ENCODE results near the gene DRAXIN. TPM values are rescaled to one million over a fixed set of nuclear protein-coding genes. Genes with fewer than 3 reads are reported as not detected.

The DRAXIN gene
- total RNA-seq, 1 donor from 2014 or later = not detected

DNA sequence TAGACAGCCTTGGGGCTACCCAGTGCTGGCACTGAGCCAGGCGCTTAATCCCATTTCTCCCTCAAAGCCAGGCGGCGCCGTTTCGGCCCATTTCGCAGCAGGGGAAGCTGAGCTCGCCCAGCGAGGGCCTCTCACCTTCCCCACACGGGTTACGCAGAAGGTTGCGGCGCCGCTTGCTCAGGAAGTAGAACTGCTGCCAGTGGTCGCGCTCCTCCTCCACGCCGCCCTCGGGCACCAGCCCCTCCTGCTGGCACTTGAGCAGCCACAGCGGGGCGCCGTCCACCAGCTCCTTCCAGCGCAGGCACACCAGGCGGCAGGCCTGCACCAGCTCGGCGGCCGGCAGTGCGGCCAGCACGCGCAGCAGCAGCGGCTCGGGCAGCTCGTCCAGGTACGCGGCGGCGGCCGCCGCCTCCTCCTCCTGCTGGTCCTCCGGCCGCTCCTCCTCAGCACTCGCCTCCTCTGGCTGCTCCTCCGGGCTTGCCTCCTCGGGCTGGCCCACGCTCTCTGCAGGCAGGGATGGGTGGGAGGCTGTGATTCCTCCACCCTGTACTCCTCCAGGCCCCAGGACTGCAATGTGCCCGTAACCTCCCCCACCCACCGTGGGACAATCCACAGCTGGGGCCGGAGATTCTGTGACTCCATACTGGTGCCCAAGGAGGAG lies 41.0 kb upstream of the DRAXIN start:
- intact Hi-C loops (cut with micrococcal nuclease) = loop anchor here (1.0 to 2.0 kb wide), 2 partner anchors 60 to 69 kb away; no protein-coding TSS in a partner anchor
- peak overlapping the region; percentile 50 for H3K4me3 Mint-ChIP-seq
- peaks cover 21% of the 10 kb centered on the region for H3K27me3 Mint-ChIP-seq
- peak; percentile 92 for DNase-seq
- H3K36me3 Mint-ChIP-seq (ENCODE audit: low read depth) = no peaks in the 10 kb centered on the region
- H3K9me3 Mint-ChIP-seq = no peaks in the 10 kb centered on the region
- H3K4me1 Mint-ChIP-seq = peaks cover 12% of the 10 kb centered on the region
- H3K27ac Mint-ChIP-seq = no peak overlapping the region

DNA sequence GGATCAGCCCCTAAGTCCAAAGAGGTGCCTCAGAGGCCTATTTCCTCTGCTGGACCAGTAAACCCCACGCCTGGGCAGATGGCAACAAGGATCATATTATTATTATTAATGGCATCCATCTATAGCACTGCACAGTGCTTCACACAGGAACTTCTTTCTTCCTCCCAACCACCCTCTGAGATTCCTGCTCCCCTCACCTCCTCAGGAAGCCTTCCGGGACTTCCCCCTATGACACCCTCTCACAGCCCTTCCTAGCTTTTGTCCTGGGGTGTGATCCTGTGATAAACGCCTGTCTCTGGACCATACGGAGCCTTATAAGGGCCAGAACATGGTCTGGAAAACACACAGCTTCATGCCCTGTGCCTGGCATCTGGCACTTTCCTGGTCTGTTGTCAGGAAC lies 40.5 kb upstream of the DRAXIN start:
- intact Hi-C loops (cut with micrococcal nuclease) = loop anchor here (2.0 kb wide), 1 partner anchor 60 kb away; no protein-coding TSS in a partner anchor
- Mint-ChIP-seq H3K9me3 (no peaks in the 10 kb centered on the region), H3K4me1 (peaks cover 16% of the 10 kb centered on the region), H3K27me3 (peaks cover 21% of the 10 kb centered on the region), H3K4me3 (peak overlapping the region; percentile 50), H3K36me3 (ENCODE audit: low read depth) (peaks cover under 1% of the 10 kb centered on the region), H3K27ac (no peak overlapping the region)
- DNase-seq = no peak

DNA sequence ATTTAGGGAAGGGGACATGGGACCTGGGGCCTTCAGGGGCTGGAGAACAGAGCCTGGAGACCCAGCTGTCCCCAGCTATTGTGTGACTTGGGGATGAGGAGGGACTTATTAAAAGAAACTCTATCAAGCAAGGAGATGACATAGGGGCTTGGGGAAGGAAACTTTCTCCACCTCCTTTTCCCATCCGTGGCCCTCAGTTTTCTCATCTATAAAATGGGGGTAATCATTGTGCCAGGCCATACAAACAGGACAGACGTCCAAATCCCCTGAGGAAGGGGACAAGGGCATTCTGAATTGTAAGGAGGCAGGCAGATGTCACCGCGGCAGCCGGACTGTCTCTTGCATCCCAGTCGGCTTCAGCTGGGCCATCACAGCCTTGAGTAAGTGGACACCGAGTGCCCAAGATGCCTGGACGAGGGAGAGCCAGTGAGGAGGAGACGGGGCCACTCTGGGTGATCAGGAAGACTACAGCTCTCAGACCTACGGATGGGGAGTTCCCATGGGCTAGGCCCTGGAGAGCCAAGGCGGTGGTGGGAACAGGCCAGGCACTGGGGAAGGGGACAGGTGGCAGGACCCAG lies 39.2 kb upstream of the DRAXIN start:
- intact Hi-C loops (cut with micrococcal nuclease) = no loop called here

DNA sequence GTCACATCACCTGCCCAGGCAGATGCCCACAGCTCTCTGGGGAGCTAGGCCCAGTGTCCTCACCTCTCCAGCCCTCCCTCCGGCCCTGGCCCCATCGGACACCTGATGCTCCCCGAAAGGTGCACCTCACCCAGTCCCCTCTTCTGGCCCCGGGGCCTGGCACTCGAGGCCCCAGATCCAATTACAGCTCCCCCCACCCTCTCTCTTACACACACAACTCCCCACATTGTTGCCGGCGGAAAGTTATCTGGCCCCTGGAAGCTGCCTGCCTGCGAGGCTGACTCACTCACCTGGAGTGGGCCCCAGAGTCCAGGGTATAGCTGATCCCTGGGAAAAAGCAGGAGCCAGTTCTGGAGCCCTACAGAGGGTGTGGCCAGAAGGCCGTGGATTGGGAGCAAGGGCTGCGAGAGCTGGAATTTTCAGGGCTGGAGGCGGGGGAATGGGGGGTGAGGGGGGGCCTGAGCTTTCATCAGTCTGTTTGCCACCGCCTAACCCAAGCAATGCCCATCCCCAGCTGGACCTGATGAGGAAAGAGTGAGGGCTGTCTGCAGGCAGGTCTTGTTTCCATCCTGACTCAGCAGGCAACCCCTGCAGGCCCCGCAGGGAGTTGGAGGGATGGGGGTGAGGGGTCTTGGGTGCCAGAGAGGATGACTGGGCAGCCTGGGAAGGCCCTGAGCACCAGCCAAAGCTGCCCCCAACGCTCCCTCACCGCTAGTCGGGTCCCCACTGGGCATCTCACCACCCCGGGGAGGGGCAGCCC lies 38.2 kb upstream of the DRAXIN start:
- Mint-ChIP-seq H3K27ac (no peak overlapping the region), H3K9me3 (no peaks in the 10 kb centered on the region), H3K4me3 (peak overlapping the region; percentile 30), H3K36me3 (ENCODE audit: low read depth) (peaks cover 4% of the 10 kb centered on the region), H3K4me1 (peaks cover 16% of the 10 kb centered on the region), H3K27me3 (peaks cover 16% of the 10 kb centered on the region)
- no peak for DNase-seq
- intact Hi-C loops (cut with micrococcal nuclease) = no loop called here

More for the DNA sequence above, 39.2 kb upstream of the DRAXIN start:
- H3K36me3 Mint-ChIP-seq (ENCODE audit: low read depth) = peaks cover 1% of the 10 kb centered on the region
- H3K4me3 Mint-ChIP-seq = no peak overlapping the region
- peaks cover 16% of the 10 kb centered on the region for H3K4me1 Mint-ChIP-seq
- DNase-seq = no peak
- H3K27me3 Mint-ChIP-seq = peaks cover 16% of the 10 kb centered on the region
- no peak overlapping the region for H3K27ac Mint-ChIP-seq
- H3K9me3 Mint-ChIP-seq = no peaks in the 10 kb centered on the region

GRCh38 chr1:11653861-11654136 lies 37.7 kb upstream of the DRAXIN start:
- H3K9me3 Mint-ChIP-seq = no peaks in the 10 kb centered on the region
- H3K27me3 Mint-ChIP-seq = peaks cover 16% of the 10 kb centered on the region
- H3K36me3 Mint-ChIP-seq (ENCODE audit: low read depth) = peaks cover 4% of the 10 kb centered on the region
- no peak for DNase-seq
- H3K4me1 Mint-ChIP-seq = peaks cover 15% of the 10 kb centered on the region
- H3K4me3 Mint-ChIP-seq = peak overlapping the region; percentile 30
- no peak overlapping the region for H3K27ac Mint-ChIP-seq
- intact Hi-C loops (cut with micrococcal nuclease) = loop anchor here (2.0 kb wide), 1 partner anchor 27 kb away; the partner anchor contains the start of gene MAD2L2

- Mint-ChIP-seq H3K27ac (no peak within 1 kb of the TSS), H3K9me3 (no peaks in the 10 kb centered on the region), H3K27me3 (peaks cover 16% of the 10 kb centered on the region)
These were observed 37.2 kb upstream of the DRAXIN start, which contains the start of the genes FBXO2 and FBXO44 for GRCh38 chr1:11654137-11654938. Gene FBXO2 (minus strand): TSS chr1:11654429. CDS start chr1:11654340, 89 bp downstream. Gene FBXO44 (plus strand): TSS chr1:11654877. CDS start chr1:11655836, 959 bp downstream.

DNA sequence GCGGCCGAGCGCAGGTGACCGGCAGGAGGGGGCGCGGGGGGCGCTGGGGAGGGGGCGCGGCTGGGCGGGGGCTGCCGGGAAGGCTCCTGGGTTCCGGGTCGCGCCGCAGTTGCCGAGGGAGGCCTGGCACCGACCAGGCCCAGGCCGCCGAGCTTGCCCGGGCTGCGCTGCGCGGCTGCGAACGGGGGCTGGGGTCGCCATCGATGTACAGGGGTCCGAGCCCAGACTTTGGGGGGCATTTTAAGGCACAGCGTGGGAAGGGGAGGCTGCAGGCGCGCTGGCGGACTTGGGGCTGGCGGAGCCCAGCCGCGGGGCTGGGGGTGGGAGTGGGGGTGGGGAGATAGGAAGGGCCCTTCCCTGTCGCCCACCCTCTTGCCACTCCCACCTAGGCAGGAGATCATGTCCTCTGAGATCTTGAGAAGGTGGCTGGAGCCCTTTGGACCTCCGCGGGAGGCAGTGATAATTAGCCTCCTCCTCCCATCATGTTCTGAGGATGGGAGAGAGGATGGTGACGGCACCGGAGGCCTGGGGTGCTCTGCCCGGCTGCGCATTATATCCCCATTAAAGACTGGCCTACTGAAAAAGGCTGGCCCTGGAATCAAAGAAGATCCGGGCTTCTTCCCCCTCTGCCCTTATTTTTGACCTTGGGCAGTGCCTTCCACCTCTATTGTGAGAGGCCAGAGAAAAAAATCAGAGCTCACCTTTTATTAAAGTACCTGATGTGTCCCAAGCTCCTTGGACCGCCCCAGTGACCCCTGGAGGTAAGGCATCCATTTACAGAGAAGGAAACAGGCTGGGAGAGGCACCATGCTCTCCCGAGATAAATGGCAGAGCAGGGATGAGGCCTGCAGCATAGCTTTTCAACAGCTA lies 36.3 kb upstream of the DRAXIN start:
- Mint-ChIP-seq H3K4me3 (peak overlapping the region; percentile 77), H3K27ac (no peak overlapping the region), H3K9me3 (no peaks in the 10 kb centered on the region), H3K4me1 (peaks cover 11% of the 10 kb centered on the region), H3K27me3 (peaks cover 13% of the 10 kb centered on the region), H3K36me3 (ENCODE audit: low read depth) (peaks cover 4% of the 10 kb centered on the region)
- intact Hi-C loops (cut with micrococcal nuclease) = loop anchor here (2.0 kb wide), 1 partner anchor 26 kb away; the partner anchor contains the start of gene MAD2L2
- DNase-seq = no peak

More at GRCh38 chr1:11654137-11654938, 37.2 kb upstream of the DRAXIN start, which contains the start of the genes FBXO2 and FBXO44:
- H3K36me3 Mint-ChIP-seq (ENCODE audit: low read depth) = peaks cover 4% of the 10 kb centered on the region
- peak; percentile 89 for DNase-seq
- peak within 1 kb of the TSS; percentile 77 for H3K4me3 Mint-ChIP-seq
- H3K4me1 Mint-ChIP-seq = peaks cover 15% of the 10 kb centered on the region
- intact Hi-C loops (cut with micrococcal nuclease) = loop anchor here (2.0 kb wide), 1 partner anchor 26 kb away; the partner anchor contains the start of gene MAD2L2

DNA sequence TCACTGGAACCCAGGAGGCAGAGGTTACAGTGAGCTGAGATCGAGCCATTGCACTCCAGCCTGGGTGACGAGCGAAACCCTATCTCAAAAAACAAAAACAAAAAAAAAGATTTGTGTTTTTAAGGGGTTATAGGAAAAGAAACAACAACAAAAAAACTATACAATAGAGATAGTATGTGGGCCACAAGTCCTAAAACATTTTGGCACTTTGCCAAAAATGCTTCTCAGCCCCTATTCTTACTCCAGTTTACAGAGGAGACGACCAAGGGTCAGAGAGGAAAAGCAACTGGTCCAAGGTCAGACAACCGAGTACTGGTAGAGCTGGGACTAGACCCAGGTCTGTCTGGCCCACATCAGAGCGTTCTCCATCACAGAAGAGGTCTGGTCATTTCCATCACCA lies 33.9 kb upstream of the DRAXIN start:
- Mint-ChIP-seq H3K36me3 (ENCODE audit: low read depth) (peaks cover 15% of the 10 kb centered on the region), H3K4me3 (no peak overlapping the region), H3K4me1 (peaks cover 11% of the 10 kb centered on the region), H3K27me3 (no peaks in the 10 kb centered on the region), H3K27ac (no peak overlapping the region), H3K9me3 (no peaks in the 10 kb centered on the region)
- intact Hi-C loops (cut with micrococcal nuclease) = no loop called here
- DNase-seq = no peak

DNA sequence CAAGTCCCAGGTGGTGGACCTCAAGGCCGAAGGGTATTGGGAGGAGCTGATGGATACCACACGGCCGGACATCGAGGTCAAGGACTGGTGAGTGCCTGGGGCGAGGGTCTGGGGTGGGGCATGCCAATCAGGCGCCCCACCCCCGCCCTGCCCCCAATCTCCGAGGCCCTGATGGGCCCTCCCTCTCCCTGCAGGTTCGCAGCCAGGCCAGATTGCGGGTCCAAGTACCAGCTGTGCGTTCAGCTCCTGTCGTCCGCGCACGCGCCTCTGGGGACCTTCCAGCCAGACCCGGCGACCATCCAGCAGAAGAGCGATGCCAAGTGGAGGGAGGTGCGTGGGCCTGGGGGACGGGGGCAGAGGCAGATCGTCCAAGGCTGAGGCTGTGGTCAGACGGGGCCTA lies 33.0 kb upstream of the DRAXIN start:
- intact Hi-C loops (cut with micrococcal nuclease) = no loop called here
- Mint-ChIP-seq H3K36me3 (ENCODE audit: low read depth) (peaks cover 17% of the 10 kb centered on the region), H3K27me3 (no peaks in the 10 kb centered on the region), H3K4me3 (no peak overlapping the region), H3K4me1 (peaks cover 11% of the 10 kb centered on the region), H3K27ac (no peak overlapping the region), H3K9me3 (no peaks in the 10 kb centered on the region)
- DNase-seq = no peak

DNA sequence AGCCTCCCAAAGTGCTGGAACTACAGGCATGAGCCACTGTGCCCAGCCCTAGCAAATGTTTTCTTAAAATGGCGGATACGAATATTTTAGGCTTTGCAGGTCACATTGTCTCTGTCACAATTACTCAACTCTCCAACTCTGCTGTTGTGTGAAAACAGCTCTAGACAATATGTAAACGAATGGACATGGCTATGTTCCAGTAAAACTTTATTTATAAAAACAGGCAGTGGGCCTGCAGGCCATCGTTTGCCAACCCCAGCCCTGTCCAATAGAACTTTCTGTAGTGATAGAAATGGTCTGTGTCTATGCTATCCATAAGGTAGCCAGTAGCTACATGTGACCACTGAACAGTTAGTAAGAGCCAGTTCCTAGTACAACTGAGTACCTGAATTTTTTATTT lies 31.8 kb upstream of the DRAXIN start:
- no peak for DNase-seq
- intact Hi-C loops (cut with micrococcal nuclease) = loop anchor here (5.0 kb wide), 1 partner anchor 78 kb away; the partner anchor contains the start of gene AGTRAP
- Mint-ChIP-seq H3K27me3 (no peaks in the 10 kb centered on the region), H3K9me3 (no peaks in the 10 kb centered on the region), H3K4me3 (no peak overlapping the region), H3K4me1 (peaks cover 11% of the 10 kb centered on the region), H3K27ac (no peak overlapping the region), H3K36me3 (ENCODE audit: low read depth) (peaks cover 17% of the 10 kb centered on the region)

DNA sequence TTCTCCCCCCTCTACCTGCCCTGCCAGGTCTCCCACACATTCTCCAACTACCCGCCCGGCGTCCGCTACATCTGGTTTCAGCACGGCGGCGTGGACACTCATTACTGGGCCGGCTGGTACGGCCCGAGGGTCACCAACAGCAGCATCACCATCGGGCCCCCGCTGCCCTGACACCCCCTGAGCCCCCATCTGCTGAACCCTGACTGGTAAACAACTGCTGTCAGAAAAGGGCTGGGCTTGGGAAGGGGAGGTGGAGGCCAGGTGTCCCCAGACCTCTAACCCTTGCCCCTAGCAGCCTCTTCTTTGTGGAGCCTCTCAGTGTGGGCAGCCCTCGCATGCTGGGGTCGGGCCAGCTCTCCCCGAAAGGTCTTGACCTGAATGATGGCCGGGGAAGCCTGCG lies 30.4 kb upstream of the DRAXIN start:
- Mint-ChIP-seq H3K27ac (no peak overlapping the region), H3K4me1 (peaks cover 7% of the 10 kb centered on the region), H3K9me3 (no peaks in the 10 kb centered on the region), H3K4me3 (no peak overlapping the region), H3K27me3 (no peaks in the 10 kb centered on the region), H3K36me3 (ENCODE audit: low read depth) (peaks cover 15% of the 10 kb centered on the region)
- no peak for DNase-seq
- intact Hi-C loops (cut with micrococcal nuclease) = loop anchor here (5.0 kb wide), 1 partner anchor 76 kb away; the partner anchor contains the start of gene AGTRAP

DNA sequence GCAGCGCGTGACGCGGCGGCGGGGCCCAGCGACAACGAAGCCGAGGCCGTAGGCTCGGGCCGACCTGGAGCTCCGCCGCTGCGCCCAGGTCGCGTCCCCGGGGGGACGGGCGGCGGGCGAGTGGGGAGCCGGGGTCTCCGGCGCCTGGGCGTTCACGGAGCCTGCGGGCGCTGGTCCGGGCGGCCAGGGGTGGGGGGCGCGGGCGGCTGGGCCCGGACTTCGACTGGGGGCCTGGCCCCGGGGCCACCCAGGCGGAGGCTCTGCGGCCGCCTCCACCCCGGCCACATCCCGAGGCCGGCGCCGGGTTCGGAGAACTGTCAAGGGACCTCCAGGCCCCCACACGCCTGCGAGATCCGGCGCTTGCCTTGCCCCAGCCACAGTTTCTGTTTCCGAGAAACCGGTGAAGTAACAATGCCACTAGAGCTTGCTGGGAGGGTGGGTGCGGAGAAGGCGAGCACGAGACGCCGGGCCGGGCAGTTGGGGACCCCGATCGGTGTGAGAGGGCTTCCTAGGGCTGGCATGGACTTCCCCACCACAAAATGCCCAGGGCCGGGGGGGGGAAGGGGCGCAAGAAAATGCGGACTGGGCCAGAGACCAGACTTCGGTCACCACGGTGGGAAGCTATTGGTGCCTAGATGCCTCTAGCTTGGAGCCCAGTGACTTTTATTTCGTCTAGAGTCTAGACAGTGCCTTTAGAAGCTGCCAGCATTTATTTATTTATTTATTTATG lies 27.0 kb upstream of the DRAXIN start:
- Mint-ChIP-seq H3K4me3 (peak overlapping the region; percentile 85), H3K27me3 (no peaks in the 10 kb centered on the region), H3K36me3 (ENCODE audit: low read depth) (peaks cover 18% of the 10 kb centered on the region), H3K9me3 (no peaks in the 10 kb centered on the region), H3K27ac (peak overlapping the region; percentile 85), H3K4me1 (peaks cover 10% of the 10 kb centered on the region)
- intact Hi-C loops (cut with micrococcal nuclease) = loop anchor here (2.0 to 5.0 kb wide), 2 partner anchors 16 to 73 kb away; partner anchors contain the start of genes AGTRAP and MAD2L2
- peak; percentile 90 for DNase-seq

Measured in activated CD4-positive, alpha-beta T cell treated with anti-CD3 and anti-CD28 coated beads, Interleukin-2, amount 10 ng/mL, durations not matched to agents 24 days and 14 days (primary cell).